DMS53 (cell line): ENCODE measurements around the gene CD151.

Experiments
- DNase-seq: peaks from one replicate; lab custom pipeline; 2025; lab: John Stamatoyannopoulos, UW

CD151 gene

GRCh38 chr11:843086-843734 is 10.5 kb downstream of the CD151 start:
- DNase-seq = peak; percentile 64

DNA sequence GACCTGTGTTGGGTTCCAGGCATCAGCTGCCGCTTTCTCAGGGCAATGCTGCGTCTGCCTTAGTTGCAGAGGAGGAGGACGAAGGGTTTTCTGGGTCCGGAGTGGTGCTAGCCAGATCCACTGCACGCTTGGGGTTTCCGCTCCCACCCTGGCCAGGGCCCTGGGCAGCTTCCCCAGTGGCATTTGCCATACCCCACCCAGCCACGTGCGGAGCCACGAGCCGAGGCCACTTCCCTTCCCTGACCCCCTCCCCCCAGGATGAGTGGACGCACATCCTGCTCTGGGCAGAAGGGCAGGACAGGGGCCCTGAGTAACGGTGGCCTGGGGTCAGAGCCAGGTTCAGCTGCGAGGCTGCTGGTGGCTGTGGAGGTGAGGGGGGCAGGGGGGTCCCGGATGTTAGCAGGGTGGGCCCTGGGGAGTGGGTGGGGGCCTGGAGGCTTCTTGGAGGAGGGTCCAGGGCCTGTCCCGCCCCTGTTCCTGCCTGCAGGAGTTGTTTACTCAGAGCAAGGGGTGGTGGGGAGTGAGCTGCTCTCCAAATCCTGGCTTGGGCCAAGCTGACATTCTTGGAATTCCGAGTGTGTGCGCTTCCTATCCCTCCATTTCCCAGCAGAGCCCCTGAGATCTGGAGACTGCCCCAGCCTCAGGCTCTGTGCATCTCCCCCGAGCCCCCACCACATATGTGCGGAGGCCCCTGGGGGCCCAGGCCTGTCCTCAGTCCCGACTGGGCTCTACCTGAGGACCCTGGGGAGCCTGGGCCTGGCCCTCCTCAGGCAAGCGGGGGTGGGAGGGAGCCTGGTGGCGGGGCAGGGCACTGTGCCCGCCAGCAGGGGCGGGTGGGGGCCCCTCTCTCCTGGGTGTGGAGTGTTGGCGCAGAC is 11.3 kb downstream of the CD151 start:
- DNase-seq = peak; percentile 74

DNA sequence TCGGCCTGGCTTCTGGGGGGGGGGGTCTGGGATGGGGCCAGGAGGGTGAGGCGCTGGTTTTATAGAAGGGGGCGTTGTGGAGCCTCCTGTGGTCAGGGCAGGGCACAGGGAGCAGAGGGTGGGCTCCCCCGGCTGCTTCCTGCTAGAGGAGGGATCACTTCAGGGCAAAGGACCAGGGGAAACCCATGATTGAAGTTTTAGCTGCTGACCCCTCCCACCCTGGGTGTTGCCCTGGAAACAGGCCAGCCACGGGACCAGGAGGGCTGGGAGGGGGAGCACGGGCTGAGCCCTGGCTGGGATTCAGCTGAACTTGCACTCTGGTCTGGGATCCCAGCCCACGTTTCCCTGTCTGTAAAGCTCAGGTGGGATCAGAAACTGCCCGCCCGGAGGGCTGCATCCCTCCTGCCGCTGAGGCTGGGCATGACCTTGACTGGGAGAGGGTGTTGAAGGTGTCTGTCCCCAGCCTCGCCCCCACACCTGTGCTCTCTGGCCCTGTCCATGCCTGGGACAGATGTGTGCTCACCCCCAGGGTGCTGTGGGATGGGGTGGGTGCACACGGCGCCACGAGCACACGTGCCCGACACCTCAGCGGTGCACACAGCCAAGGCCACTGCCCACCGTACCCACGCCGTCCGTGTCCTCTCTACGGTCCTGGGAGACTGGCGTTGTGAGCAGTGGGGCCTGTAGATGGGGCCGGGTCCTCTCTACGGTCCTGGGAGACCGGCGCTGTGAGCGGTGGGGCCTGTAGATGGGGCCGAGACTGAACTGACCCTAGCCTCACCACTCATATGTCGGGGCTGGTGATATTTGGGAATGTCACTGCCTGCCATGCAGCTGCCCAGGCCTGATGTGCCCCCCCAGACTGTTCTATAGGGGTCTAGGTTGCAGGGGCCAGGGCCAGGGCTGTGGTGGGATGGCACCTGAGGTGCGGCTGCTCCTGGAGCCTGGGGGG is 12.2 kb downstream of the CD151 start:
- no peak for DNase-seq

- DNase-seq = no peak
These were observed 13.2 kb downstream of the CD151 start for GRCh38 chr11:845872-846495.

- no peak for DNase-seq
These were observed 13.8 kb downstream of the CD151 start for GRCh38 chr11:846496-847098.

GRCh38 chr11:847876-848275 is 15.1 kb downstream of the CD151 start:
- peak; percentile 66 for DNase-seq

GRCh38 chr11:848380-848931 is 15.7 kb downstream of the CD151 start:
- DNase-seq = peak; percentile 83

DNA sequence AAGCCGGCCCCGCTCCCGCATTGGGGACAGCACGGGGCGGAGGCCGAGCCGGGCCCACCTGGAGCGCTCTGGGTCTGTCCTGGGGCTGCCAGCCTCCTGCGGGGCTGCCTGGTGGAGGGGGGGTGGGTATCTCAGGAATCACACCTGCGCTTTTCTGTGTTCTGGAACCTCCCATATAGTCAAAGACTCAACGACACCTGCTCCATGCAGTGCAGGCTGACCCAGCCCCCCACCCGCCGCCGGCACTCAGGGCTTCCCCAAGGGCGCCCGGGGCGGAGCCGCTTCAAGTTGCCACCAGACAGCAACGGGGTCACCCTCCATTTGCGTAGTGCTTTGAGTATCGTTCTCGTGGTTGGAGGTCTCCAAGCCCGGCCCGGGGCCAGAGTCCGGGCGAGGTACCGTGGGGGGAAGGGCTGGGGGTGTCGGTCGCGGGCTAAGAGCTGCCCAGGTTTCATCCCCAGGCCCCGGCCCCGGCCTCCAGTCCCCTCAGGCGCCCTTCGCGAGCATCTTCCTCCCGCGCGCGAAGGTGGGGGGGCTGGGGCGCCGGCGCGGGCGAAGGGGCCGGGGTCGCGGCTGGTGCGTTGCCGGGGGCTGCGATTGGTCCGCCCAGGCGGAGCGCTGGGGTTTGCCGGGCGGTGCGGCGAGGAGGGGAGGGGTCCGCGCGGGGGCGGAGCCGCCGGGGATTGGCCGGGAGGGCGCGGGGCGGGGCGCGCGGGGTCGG is 16.5 kb downstream of the CD151 start:
- DNase-seq = peak; percentile 90

DNA sequence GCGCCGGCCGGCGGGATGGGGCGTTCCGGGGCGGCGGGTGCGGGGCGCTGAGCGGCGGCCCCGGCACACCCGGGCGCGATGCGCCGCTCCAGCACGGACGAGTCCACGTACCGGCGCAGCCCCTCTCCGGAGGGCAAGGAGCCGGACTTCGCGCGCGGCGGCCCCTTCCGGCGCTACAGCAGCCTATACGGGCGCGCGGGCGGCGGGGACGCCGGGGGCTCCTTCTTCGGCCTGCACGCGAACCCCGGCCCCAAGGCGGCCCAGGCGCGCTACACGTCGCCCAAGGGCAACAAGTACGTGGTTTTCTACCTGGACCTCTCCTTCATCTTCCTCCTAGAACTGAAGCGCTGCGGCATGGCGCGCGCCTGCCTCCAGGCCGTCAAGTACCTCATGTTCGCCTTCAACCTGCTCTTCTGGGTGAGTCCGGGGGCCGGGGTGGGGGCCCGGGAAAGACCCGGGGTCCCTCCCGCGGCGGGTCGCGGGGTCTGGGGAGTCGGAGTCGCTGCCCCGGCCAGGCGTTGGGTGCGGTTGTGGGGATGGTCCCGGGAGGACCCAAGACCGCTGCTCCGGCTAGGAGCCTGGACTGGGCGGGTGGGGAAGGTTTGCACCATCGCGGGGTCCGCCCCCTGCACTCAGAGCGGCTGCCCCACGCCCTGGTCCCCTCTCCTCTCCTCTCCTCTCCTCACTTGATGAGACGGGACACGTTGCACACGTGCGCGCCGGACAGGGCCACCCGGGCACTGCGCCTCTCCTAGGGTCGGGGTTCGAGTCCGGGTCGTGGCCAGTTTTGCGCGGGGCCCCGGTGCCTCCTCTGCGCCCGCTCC is 17.4 kb downstream of the CD151 start:
- DNase-seq = peak; percentile 82

DNA sequence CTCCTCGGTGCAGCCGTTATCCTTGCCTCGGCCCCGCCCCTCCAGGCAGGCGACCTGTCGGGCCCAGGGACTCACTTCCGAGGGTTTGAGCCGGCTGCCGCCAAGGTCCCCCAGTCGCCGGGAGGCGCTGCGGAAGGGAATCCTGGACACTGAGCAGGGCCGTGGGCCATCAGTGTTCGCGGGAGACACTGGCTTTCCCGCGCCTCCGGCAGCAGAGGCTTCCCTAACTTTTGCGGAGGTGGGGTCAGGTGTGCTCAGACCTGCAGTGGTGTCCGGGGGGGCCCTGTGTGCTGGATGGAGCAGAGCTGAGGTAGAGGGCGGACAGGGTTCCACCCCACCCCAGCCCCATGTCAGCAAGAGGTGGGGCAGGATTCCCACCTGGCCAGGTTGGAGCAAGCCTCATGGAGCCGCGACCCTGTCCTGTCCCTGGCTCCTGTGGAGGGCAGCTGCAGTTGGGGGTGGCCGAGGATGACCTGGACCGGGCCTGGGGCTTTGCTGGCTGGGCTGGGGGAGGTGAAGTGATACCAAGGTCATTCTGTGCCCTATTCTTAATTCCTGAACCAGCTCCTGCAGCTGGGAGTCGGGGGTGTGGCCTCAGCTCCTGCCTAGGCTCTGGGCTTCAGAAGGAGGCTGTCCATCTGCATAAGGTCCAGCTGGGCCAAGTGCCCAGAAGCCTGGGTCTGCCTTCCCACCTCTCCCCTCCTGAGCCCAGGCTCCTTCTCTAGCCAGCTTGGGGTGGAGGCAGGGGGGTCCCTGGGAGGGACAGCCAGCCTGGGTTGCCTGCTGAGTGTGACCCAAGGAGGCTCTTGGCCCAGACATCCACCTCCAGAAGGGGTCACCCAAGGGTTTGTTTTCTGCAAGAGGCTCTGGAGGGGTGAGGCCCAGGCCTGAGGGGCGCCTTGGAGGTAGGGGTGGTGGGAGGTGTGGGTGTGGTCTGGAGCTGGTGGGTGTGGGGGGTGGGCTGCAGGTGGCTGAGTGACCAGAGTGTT is 18.3 kb downstream of the CD151 start:
- DNase-seq = peak; percentile 83

- DNase-seq = no peak
These were observed 20.0 kb downstream of the CD151 start for GRCh38 chr11:852762-853161.

DNA sequence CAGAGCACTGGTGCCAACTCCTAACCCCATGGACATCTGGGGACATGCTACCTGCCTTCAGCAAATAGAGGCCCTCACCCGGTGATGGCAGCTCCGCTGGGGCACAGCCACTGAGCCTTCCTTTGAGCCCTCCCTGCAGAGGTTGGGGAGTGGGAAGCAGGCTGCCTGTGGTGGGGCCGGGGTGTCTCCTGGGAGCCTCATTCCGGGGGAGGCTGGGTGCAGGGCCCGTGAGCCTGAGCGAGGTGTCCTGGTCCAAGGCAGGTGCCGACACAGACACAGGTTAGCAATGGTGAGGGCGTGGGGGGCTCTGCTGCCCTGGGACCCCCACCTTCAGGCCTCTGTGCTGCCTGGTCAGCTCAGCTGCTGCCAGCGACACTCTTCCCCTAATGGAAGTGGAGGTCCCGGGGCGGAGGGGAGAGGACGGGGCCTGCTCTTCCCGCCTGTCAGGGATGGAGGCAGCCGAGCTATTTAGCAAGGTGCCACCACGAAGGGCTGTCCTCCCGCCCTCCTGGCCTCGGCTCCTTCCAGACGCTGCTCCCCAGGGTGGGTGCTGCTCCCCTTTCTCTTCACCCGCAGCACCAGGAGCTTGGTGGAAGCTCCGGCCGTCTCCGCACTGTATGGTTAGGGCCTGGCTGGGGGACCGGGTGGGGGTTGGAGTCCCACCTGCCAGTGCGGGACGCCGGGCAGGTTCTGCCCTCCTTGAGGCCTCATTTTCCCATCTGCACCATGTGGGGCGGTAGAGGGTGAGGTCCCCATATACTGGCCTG is 21.1 kb downstream of the CD151 start:
- DNase-seq = no peak

DNA sequence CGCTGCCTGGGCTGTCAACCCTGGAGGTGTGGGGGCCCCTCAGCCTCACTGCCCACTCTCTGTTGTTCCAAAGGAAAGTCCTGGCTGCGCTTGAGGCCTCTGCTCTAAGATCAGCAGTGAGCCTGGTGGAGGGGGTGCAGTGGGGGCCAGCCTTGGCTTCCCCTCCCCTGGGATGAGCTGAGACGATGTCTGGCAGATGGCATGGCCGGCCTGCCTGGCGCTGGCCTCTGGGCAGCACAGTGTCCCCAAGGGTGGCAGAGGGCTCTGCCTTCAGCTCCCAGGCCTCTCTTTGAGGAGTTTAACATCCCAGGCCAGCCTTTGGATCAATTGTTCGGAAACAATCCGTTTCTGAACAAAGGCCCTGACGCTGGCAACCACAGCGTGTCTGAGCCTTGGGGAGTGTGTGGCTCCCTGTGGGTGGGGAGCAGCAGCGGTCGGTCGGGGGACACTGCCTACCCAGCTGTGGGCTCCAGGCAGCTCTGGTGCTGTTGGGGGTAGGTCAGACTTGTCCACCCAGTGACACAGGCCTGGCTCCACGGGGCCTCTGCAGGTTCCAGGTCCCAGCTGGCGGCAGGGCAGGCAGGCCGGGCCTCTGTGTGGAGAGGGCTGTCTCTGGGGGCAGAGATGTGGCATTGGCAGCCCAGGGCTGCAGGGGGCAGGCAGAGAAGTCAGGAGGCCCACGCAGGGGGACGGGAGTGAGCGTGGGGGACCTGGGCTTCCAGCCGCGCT is 22.0 kb downstream of the CD151 start:
- DNase-seq = no peak

GRCh38 chr11:855330-855674 is 22.6 kb downstream of the CD151 start:
- no peak for DNase-seq

- no peak for DNase-seq
These were observed 23.0 kb downstream of the CD151 start for GRCh38 chr11:855796-856195.

DNA sequence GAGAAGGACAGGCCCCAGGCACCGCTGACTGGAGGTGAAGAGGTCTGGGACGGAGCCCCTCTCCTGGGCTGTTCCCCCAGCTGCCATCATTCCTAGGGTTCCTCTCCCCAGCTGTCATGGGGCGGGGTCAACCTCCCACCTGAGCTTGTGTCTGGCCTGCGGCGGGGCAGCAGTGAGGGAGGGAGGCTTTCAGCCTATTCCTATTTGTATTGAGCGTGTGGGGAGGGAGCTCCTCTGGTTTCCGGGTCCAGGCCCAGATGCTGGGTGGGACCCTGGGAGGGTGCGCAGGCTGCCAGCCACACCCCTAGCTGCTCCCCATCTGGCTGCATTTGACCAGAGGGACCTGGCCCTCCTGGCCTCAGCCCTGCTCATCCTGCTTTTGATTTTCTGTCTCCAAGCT is 23.6 kb downstream of the CD151 start:
- DNase-seq = no peak
